Erythroblast (primary cell): Measurements from ENCODE around the gene GALNT10.

Experiments
- DNase-seq, 2 experiments: peaks; one replicate each; lab custom pipeline; 2025; lab: John Stamatoyannopoulos, UW
- GATA1 ChIP-seq: IDR thresholded peaks from 2 replicates; pipeline ENCODE4 v1.6.1; 2011; ENCODE audit warnings: low read depth, mild to moderate bottlenecking, control low read depth, low read length, moderate library complexity
- POLR2A ChIP-seq: IDR thresholded peaks from 2 replicates; pipeline ENCODE4 v1.6.1; 2011; ENCODE audit warnings: mild to moderate bottlenecking, low read length

Gene GALNT10

GRCh38 chr5:154470137-154470536 is 279.6 kb downstream of the GALNT10 start:
- DNase-seq = no peak
- no peak for TF ChIP-seq POLR2A
- TF ChIP-seq GATA1 = no peak
